ENCODE results near the gene FOXG1. TPM values are rescaled to one million over a fixed set of nuclear protein-coding genes. Genes with fewer than 3 reads are reported as not detected.

FOXG1 gene
- total RNA-seq, 2 donors from 2014 or later = not detected

- 6 to 9% methylated on average over 27 to 33 of the region's 33 CpGs for WGBS, 2 donors
- Histone ChIP-seq H3K27ac (no peak overlapping the region), H3K27me3 (peaks cover 4 to 61% of the 10 kb centered on the region in 2 donors), H3K4me3 (no peak overlapping the region), H3K4me1 (peaks cover 25% of the 10 kb centered on the region), H3K9me3 (no peaks in the 10 kb centered on the region), H3K36me3 (replicated peaks in 1 of 2; ENCODE audit: insufficient read depth in 1 of 2, low read depth in 2 of 2) (no peaks in the 10 kb centered on the region)
- ATAC-seq (no peak), DNase-seq (no peak)
- TF ChIP-seq POLR2A (IDR thresholded peaks at IDR 0.05) = no peak
- TF ChIP-seq, protein P1, sequence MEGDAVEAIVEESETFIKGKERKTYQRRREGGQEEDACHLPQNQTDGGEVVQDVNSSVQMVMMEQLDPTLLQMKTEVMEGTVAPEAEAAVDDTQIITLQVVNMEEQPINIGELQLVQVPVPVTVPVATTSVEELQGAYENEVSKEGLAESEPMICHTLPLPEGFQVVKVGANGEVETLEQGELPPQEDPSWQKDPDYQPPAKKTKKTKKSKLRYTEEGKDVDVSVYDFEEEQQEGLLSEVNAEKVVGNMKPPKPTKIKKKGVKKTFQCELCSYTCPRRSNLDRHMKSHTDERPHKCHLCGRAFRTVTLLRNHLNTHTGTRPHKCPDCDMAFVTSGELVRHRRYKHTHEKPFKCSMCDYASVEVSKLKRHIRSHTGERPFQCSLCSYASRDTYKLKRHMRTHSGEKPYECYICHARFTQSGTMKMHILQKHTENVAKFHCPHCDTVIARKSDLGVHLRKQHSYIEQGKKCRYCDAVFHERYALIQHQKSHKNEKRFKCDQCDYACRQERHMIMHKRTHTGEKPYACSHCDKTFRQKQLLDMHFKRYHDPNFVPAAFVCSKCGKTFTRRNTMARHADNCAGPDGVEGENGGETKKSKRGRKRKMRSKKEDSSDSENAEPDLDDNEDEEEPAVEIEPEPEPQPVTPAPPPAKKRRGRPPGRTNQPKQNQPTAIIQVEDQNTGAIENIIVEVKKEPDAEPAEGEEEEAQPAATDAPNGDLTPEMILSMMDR (IDR thresholded peaks at IDR 0.05) = no peak
- intact Hi-C loops (cut with DNase I) = no loop called here
Measured at GRCh38 chr14:28761438-28762291, 4.9 kb upstream of the FOXG1 start.

DNA sequence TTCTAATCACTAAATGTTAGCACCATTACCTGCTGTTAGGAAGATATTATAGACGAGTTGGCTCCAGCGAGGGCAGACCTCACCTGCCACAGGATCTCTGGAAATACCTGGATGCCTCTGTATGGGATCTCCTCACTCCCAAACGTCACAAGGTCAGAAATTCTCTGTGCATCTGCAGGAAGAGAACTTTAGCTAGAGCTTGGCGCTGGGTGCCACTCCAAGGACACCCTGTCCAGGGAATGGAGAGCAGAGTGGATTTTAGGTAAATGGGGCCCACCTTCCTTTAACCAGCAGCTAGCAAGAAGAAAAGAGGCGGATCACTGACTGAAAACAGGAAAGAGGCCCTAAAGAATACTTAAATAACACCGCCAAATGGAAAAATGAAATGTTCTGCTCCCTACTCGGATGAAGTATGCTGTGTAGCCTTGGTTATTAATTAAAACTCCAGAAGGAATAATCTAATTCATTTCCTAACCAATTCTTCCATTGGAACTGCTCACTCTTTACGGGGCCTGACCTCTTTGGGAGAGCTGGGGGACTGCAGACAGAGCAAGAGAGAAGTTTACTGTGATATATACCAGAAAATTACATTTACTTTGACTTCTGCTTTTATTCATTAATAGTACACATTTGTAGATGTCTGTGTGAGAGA is 4.2 kb upstream of the FOXG1 start:
- H3K27me3 ChIP-seq = peaks cover 4 to 54% of the 10 kb centered on the region in 2 donors
- ATAC-seq = no peak
- H3K36me3 ChIP-seq (replicated peaks in 1 of 2; ENCODE audit: insufficient read depth in 1 of 2, low read depth in 2 of 2) = no peaks in the 10 kb centered on the region
- H3K9me3 ChIP-seq = no peaks in the 10 kb centered on the region
- WGBS, 2 donors = 8 to 23% methylated on average over 7 to 8 of the region's 8 CpGs
- no peak overlapping the region for H3K4me3 ChIP-seq
- intact Hi-C loops (cut with DNase I) = no loop called here
- DNase-seq = no peak
- H3K27ac ChIP-seq = no peak overlapping the region
- TF ChIP-seq POLR2A (IDR thresholded peaks at IDR 0.05) = no peak
- TF ChIP-seq, protein P1 (IDR thresholded peaks at IDR 0.05) = no peak
- H3K4me1 ChIP-seq = peaks cover 25% of the 10 kb centered on the region

- 8 to 14% methylated on average over 3 of the region's 3 CpGs for WGBS, 2 donors
Measured at GRCh38 chr14:28762955-28763326, 3.6 kb upstream of the FOXG1 start.

DNA sequence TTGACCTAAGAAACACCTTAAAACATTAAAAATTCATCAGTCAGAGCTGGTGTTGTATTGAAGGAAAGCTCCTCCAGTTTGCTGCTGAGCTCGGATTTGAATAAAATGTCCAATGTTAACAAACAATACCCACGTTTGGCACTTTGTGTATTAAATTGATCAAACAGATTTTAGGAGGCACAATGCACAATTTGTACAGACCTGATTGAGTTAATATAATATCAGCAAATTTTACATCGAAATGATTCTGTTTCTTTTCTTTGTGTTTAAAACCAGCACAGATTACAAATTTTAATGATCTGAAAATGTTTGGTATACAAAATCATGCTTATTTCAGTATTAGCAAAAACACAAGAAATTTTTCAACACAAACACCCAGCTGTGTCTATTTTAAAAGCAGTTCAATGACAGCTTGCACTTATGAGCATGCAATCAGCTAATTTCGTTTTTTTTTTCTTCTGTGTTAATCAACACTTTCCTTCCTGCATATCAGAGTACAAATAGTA is 2.8 kb upstream of the FOXG1 start:
- intact Hi-C loops (cut with DNase I) = no loop called here
- no peak for ATAC-seq
- no peak overlapping the region for H3K27ac ChIP-seq

More at GRCh38 chr14:28762955-28763326, 3.6 kb upstream of the FOXG1 start:
- H3K27me3 ChIP-seq = peaks cover 4 to 52% of the 10 kb centered on the region in 2 donors
- intact Hi-C loops (cut with DNase I) = no loop called here
- ATAC-seq (no peak), DNase-seq (no peak)
- TF ChIP-seq POLR2A (IDR thresholded peaks at IDR 0.05) = no peak
- no peak overlapping the region for H3K27ac ChIP-seq
- no peaks in the 10 kb centered on the region for H3K9me3 ChIP-seq
- peaks cover 25% of the 10 kb centered on the region for H3K4me1 ChIP-seq
- H3K4me3 ChIP-seq = no peak overlapping the region
- no peaks in the 10 kb centered on the region for H3K36me3 ChIP-seq (replicated peaks in 1 of 2; ENCODE audit: insufficient read depth in 1 of 2, low read depth in 2 of 2)

More for the DNA sequence above, 2.8 kb upstream of the FOXG1 start:
- Histone ChIP-seq H3K9me3 (no peaks in the 10 kb centered on the region), H3K27me3 (peaks cover 4 to 54% of the 10 kb centered on the region in 2 donors), H3K4me3 (no peak overlapping the region), H3K4me1 (peaks cover 25% of the 10 kb centered on the region), H3K36me3 (replicated peaks in 1 of 2; ENCODE audit: insufficient read depth in 1 of 2, low read depth in 2 of 2) (no peaks in the 10 kb centered on the region)
- no peak for DNase-seq
- TF ChIP-seq, protein P1 (IDR thresholded peaks at IDR 0.05) = no peak
- TF ChIP-seq POLR2A (IDR thresholded peaks at IDR 0.05) = no peak
- WGBS, 2 donors = 5 to 6% methylated on average over 4 of the region's 4 CpGs

All from body of pancreas (tissue), 4 donors.